Measurements from ENCODE around the gene IL22RA1. TPM values are rescaled to one million over a fixed set of nuclear protein-coding genes. Genes with fewer than 3 reads are reported as not detected.

IL22RA1 gene
- total and polyA plus RNA-seq, 2 donors from 2014 or later: 1.4 TPM

DNA sequence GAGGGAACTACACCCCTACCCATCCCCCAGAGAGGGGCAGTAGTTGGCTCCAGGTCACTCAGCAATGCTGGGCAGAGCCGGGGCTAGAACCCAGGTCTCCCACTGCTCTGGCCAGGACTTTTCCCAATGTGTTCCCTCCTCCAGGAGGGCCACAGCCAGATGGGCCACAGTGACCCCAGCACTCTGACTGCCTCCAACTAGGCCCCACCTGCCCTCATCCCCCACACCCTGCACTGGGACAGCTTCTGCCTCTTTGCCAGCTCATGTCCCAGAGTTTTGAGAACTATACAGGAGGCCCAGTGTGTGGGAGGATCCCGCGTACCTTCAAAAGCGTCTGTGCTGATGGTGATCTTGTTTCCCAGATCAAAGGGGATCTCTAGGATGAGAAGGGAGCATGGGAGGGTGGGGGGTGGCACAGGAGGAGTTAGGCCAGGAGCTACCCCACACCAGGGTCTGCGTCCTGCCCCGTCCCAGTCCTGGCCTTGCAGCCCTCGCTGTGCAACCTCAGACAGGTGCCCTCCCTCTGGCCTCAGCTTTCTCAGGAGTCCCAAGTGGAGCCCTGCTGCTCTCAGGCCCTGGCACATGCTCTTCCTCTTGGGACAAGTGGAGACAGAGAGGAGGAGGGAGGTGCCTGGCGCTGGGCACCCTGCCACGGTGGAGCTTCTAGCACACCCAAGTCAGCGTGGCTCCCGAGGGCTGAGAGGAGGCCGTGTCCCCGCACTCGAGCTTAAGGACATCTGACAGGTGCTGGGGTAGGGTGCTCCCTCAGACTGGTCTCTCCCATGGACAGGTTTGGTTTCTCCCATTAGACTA is 53.0 kb downstream of the IL22RA1 start:
- Histone ChIP-seq H3K36me3 (ENCODE audit: control insufficient read depth in 2 of 3, insufficient read depth in 3 of 3, low read length in 3 of 3) (peaks cover 0 to 7% (median 0%) of the 10 kb centered on the region in 3 donors), H3K9ac (ENCODE audit: low read length in 3 of 3) (no peak overlapping the region), H3K27me3 (ENCODE audit: control insufficient read depth, insufficient read depth, low read length) (no peaks in the 10 kb centered on the region), H3K4me3 (ENCODE audit: low read length in 3 of 3) (no peak overlapping the region), H3K27ac (ENCODE audit: low read depth in 2 of 2, low read length in 2 of 2) (no peak overlapping the region), H3K4me1 (ENCODE audit: control insufficient read depth in 2 of 3, insufficient read depth in 2 of 3, low read depth in 1 of 3, low read length in 3 of 3) (no peaks in the 10 kb centered on the region), H3K9me3 (ENCODE audit: control insufficient read depth in 2 of 3, insufficient read depth in 1 of 3, low read length in 3 of 3) (no peaks in the 10 kb centered on the region)
- peak in 4 of 5 donors; percentile 55 to 74 (median 68) for DNase-seq
- TF ChIP-seq CTCF (IDR thresholded peaks at IDR 0.05; ENCODE audit: borderline replicate concordance, extremely low read depth, insufficient read depth): no peak
- intact Hi-C loops (cut with DNase I): no loop called here
- no peak for FAIRE-seq

DNA sequence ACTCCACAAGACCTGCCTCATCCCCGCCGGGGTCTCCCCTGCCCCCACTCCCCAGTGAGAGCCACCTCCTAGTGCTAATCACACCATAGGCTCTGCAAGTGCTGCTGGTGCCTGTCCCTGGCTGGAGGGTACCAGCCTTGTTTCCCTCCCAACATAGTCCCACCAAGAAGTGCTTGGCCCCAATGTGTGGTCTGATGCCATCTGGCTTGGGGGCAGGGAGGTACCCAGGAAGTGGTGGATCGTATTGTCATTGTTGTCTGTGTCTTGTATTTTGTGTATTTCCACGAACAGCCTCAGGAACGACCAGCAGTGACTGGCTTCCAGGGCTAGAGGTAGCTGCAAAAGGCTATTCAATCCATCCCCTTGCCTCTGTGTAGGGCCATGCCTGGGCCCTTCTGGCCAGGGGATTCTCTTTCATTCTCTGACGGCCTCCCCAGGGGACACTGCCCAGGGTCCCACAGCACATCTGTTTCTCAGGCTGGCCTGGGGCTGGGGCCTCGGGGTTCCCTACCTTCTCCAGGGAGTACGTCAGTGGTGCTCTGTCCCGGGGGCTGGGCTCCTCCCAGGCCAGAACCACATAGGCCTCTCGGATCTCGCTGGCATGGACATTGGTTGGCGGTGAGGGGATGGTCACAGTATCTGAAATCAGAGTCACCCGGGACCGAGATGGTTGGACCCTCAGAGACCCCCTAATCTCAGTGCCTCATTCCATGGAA is 53.8 kb downstream of the IL22RA1 start:
- no peak overlapping the region for H3K27ac ChIP-seq (ENCODE audit: low read depth in 2 of 2, low read length in 2 of 2)
- peak in 1 of 5 donors; percentile 52 for DNase-seq
- TF ChIP-seq CTCF (IDR thresholded peaks at IDR 0.05; ENCODE audit: borderline replicate concordance, extremely low read depth, insufficient read depth): no peak
- intact Hi-C loops (cut with DNase I): no loop called here
- no peak for FAIRE-seq
- H3K4me1 ChIP-seq (ENCODE audit: control insufficient read depth in 2 of 3, insufficient read depth in 2 of 3, low read depth in 1 of 3, low read length in 3 of 3): no peaks in the 10 kb centered on the region
- H3K4me3 ChIP-seq (ENCODE audit: low read length in 3 of 3): no peak overlapping the region
- H3K27me3 ChIP-seq (ENCODE audit: control insufficient read depth, insufficient read depth, low read length): no peaks in the 10 kb centered on the region
- no peak overlapping the region for H3K9ac ChIP-seq (ENCODE audit: low read length in 3 of 3)
- H3K9me3 ChIP-seq (ENCODE audit: control insufficient read depth in 2 of 3, insufficient read depth in 1 of 3, low read length in 3 of 3): no peaks in the 10 kb centered on the region
- peaks cover 0 to 7% (median 0%) of the 10 kb centered on the region in 3 donors for H3K36me3 ChIP-seq (ENCODE audit: control insufficient read depth in 2 of 3, insufficient read depth in 3 of 3, low read length in 3 of 3)

GRCh38 chr1:24086466-24086865 is 56.5 kb downstream of the IL22RA1 start:
- no peak overlapping the region for H3K9ac ChIP-seq (ENCODE audit: low read length in 3 of 3)
- H3K4me1 ChIP-seq (ENCODE audit: control insufficient read depth in 2 of 3, insufficient read depth in 2 of 3, low read depth in 1 of 3, low read length in 3 of 3): no peaks in the 10 kb centered on the region
- peak in 1 of 5 donors; percentile 32 for DNase-seq
- no peaks in the 10 kb centered on the region for H3K27me3 ChIP-seq (ENCODE audit: control insufficient read depth, insufficient read depth, low read length)
- intact Hi-C loops (cut with DNase I): no loop called here
- TF ChIP-seq CTCF (IDR thresholded peaks at IDR 0.05; ENCODE audit: borderline replicate concordance, extremely low read depth, insufficient read depth): no peak
- no peak for FAIRE-seq
- H3K9me3 ChIP-seq (ENCODE audit: control insufficient read depth in 2 of 3, insufficient read depth in 1 of 3, low read length in 3 of 3): no peaks in the 10 kb centered on the region
- H3K27ac ChIP-seq (ENCODE audit: low read depth in 2 of 2, low read length in 2 of 2): no peak overlapping the region
- no peak overlapping the region for H3K4me3 ChIP-seq (ENCODE audit: low read length in 3 of 3)
- H3K36me3 ChIP-seq (ENCODE audit: control insufficient read depth in 2 of 3, insufficient read depth in 3 of 3, low read length in 3 of 3): peaks cover 0 to 10% (median 0%) of the 10 kb centered on the region in 3 donors
